ENCODE results near the gene OBP2A. TPM values are rescaled to one million over a fixed set of nuclear protein-coding genes. Genes with fewer than 3 reads are reported as not detected.

OBP2A gene
- total and polyA plus RNA-seq, 2 of the 8 experiments (the other 6 are each of a cell fraction or from before 2014, with no cell fraction given), result not detected

GRCh38 chr9:135582966-135583687, 37.2 kb downstream of the OBP2A start:
- Histone ChIP-seq H3K9ac (replicated peaks in 1 of 4; ENCODE audit: extremely low read depth in 1 of 4, low read depth in 3 of 4, low read length in 3 of 4) (no peak overlapping the region), H2BK5ac (ENCODE audit: low read depth, low read length) (no peak overlapping the region), H2BK120ac (replicated peaks; ENCODE audit: low read depth, low read length) (no peak overlapping the region), H3K27ac (ENCODE audit: low read depth, low read length) (no peak overlapping the region), H2BK12ac (ENCODE audit: low read depth, low read length) (no peak overlapping the region), H2BK20ac (ENCODE audit: low read length) (no peak overlapping the region), H3K79me2 (ENCODE audit: control insufficient read depth in 1 of 2, insufficient read depth in 2 of 2, low read length in 2 of 2) (no peaks in the 10 kb centered on the region), H2AK5ac (ENCODE audit: low read depth, low read length) (no peak overlapping the region), H2BK15ac (ENCODE audit: low read length) (no peak overlapping the region), H4K20me1 (replicated peaks in 1 of 2; ENCODE audit: control insufficient read depth in 1 of 2, insufficient read depth in 2 of 2, low read length in 2 of 2) (no peaks in the 10 kb centered on the region), H3K23ac (ENCODE audit: insufficient read length) (no peak overlapping the region), H3K4me2 (ENCODE audit: insufficient read depth in 1 of 2, low read depth in 2 of 2, low read length in 2 of 2) (no peak overlapping the region), H3K18ac (ENCODE audit: extremely low read depth, low read length) (no peak overlapping the region), H3K9me3 (ENCODE audit: insufficient read depth in 2 of 2, low read depth in 1 of 2, low read length in 1 of 2) (peaks cover 2 to 3% of the 10 kb centered on the region in 2 experiments; a peak in 1 of 4 replicates), H4K8ac (ENCODE audit: extremely low read depth, insufficient read depth, low read length) (no peak overlapping the region), H2AFZ (ENCODE audit: low read length) (no peak overlapping the region), H3K4ac (replicated peaks; ENCODE audit: insufficient read length, low read depth, low read length) (no peak overlapping the region), H3K27me3 (replicated peaks in 1 of 4; ENCODE audit: control insufficient read depth in 3 of 4, extremely low read depth in 1 of 4, insufficient read depth in 3 of 4, low read length in 3 of 4) (no peaks in the 10 kb centered on the region), H3K4me3 (ENCODE audit: extremely low read depth in 1 of 4, insufficient read depth in 2 of 4, low read depth in 3 of 4, low read length in 4 of 4) (no peak overlapping the region), H3K4me1 (replicated peaks in 1 of 4; ENCODE audit: control insufficient read depth in 3 of 4, insufficient read depth in 4 of 4, low read length in 3 of 4) (no peaks in the 10 kb centered on the region; a peak in 1 of 7 replicates), H3K14ac (ENCODE audit: insufficient read length) (no peak overlapping the region), H4K91ac (replicated peaks; ENCODE audit: insufficient read length, low read length) (no peak overlapping the region), H4K5ac (ENCODE audit: insufficient read length, low read depth, low read length) (no peak overlapping the region), H3K36me3 (ENCODE audit: control insufficient read depth in 2 of 4, insufficient read depth in 4 of 4, low read length in 3 of 4) (no peaks in the 10 kb centered on the region), H3K23me2 (ENCODE audit: low read depth, low read length) (peaks cover 11% of the 10 kb centered on the region; the same call in 1 of the 2 replicates), H3K56ac (replicated peaks; ENCODE audit: insufficient read length, low read depth, low read length) (no peak overlapping the region), H3K79me1 (ENCODE audit: low read depth, low read length) (no peaks in the 10 kb centered on the region)
- POLR2A ChIA-PET (ENCODE audit: partially characterized antibody), result no interaction called here
- FAIRE-seq (no peak), DNase-seq (ENCODE audit: low read depth in 1 of 2, low spot score in 2 of 2) (peak in 1 of 2 experiments; percentile 30)
- 89% methylated on average over 19 of the region's 19 CpGs; no CpG with 5 or more reads in 1 of the 2 experiments for WGBS, 2 experiments (ENCODE audit: extremely low coverage in 1 of 2, insufficient coverage in 1 of 2, insufficient read length in 1 of 2, insufficient replicate concordance in 2 of 2, low coverage in 1 of 2, low lambda C conversion rate in 2 of 2, missing lambda C conversion rate in 1 of 2)
- CTCF ChIA-PET (ENCODE audit: partially characterized antibody), result interaction anchor here (1.0 to 2.1 kb wide), 3 partner anchors 18 to 78 kb away, joined by 4 to 12 read pairs (median 11); no protein-coding TSS in a partner anchor
- TF ChIP-seq RXRA (IDR thresholded peaks at IDR 0.05; ENCODE audit: insufficient read depth, low read depth, low read length), result no peak
- TF ChIP-seq CREB1 (IDR thresholded peaks at IDR 0.05), result no peak
- TF ChIP-seq KDM1A (IDR thresholded peaks at IDR 0.05; ENCODE audit: borderline replicate concordance, low read length), result no peak
- no peak for TF ChIP-seq BACH1 (IDR thresholded peaks at IDR 0.05; ENCODE audit: low read length)
- TF ChIP-seq CBX8 (IDR thresholded peaks at IDR 0.05; ENCODE audit: borderline replicate concordance, low read depth, low read length), result no peak
- TF ChIP-seq RBBP5 (IDR thresholded peaks at IDR 0.05; ENCODE audit: borderline replicate concordance, low read depth, low read length), result no peak
- no peak for TF ChIP-seq EZH2 (IDR thresholded peaks at IDR 0.05; ENCODE audit: low read depth, low read length, severe bottlenecking)
- TF ChIP-seq KDM4A (IDR thresholded peaks at IDR 0.05; ENCODE audit: low read depth, low read length, severe bottlenecking), result no peak
- no peak for TF ChIP-seq HDAC6 (IDR thresholded peaks at IDR 0.05; ENCODE audit: low read depth, low read length)
- no peak for TF ChIP-seq ASH2L (IDR thresholded peaks at IDR 0.05; ENCODE audit: low read length)
- TF ChIP-seq SP2 (IDR thresholded peaks at IDR 0.05; ENCODE audit: low read length), result no peak
- no peak for TF ChIP-seq JUND (IDR thresholded peaks at IDR 0.05; ENCODE audit: low read length)
- no peak for TF ChIP-seq POLR2AphosphoS5 (IDR thresholded peaks at IDR 0.05; ENCODE audit: low read depth, low read length)
- TF ChIP-seq POLR2A (IDR thresholded peaks at IDR 0.05; ENCODE audit: control extremely low read depth in 1 of 2, low read depth in 2 of 2, low read length in 2 of 2), result no peak
- TF ChIP-seq SP1 (IDR thresholded peaks at IDR 0.05; ENCODE audit: low read depth, low read length), result no peak

Measured in H1 (cell line).